Subcutaneous adipose tissue (tissue), 4 donors: ENCODE data around the gene DNAAF5. TPM values are rescaled to one million over a fixed set of nuclear protein-coding genes. Genes with fewer than 3 reads are reported as not detected.

ENCODE experiments used
- total RNA-seq, 4 donors: library from RNA; depleted of rRNA; stranded (reverse); fragments of >200 nt; gene quantifications; one replicate each; pipeline ENCODE4 v1.1.0, GENCODE V29; 2016
- TF ChIP-seq, protein P1 (sequence below): fragments of 450-650 bp; IDR thresholded peaks from one replicate; pipeline ENCODE4 v1.5.1; 2016; ENCODE audit warnings: low read depth, mild to moderate bottlenecking, control low read depth, antibody characterized with exemption, moderate library complexity

The DNAAF5 gene
- total RNA-seq, 4 donors from 2014 or later: 11.2 to 19.4 (median 12.8) TPM

DNA sequence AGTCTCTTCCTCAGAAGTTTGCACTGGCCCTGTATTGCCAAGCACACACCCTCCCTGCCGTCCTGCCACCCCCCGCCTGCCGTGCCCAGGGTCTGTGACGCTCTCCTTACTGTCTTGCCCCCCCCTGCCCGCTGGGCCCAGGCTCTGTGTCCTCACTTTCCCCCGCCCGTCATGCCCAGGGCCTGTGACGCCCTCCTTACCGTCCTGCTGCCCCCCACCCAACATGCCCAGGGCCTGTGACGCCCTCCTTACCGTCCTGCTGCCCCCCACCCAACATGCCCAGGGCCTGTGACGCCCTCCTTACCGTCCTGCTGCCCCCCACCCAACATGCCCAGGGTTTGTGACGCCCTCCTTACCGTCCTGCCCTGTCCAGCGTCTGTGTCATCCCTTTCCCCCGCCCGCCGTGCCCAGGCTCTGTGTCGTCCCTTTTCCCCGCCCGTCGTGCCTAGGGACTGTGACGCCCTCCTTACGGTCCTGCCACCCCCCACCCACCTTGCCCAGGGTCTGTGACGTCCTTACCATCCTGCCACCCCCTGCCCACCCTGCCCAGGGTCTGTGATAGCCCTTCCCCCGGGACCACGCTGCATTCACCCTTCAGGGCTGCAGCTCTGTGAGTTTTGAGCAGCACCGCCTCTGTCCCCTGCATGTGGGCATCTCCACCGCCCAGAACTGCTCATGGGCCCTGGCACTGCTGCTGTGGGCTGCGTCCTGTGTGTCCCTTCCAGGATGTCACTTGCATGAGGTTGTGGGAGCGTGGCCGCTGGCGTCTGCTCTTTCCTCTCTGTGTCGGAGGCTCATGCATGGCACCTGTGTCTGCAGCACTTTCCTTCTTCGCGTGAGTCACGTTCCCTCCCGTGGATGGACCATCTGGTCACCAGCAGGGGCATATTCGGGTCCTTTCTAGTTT, 19.9 kb downstream of the DNAAF5 start:
- TF ChIP-seq, protein P1, sequence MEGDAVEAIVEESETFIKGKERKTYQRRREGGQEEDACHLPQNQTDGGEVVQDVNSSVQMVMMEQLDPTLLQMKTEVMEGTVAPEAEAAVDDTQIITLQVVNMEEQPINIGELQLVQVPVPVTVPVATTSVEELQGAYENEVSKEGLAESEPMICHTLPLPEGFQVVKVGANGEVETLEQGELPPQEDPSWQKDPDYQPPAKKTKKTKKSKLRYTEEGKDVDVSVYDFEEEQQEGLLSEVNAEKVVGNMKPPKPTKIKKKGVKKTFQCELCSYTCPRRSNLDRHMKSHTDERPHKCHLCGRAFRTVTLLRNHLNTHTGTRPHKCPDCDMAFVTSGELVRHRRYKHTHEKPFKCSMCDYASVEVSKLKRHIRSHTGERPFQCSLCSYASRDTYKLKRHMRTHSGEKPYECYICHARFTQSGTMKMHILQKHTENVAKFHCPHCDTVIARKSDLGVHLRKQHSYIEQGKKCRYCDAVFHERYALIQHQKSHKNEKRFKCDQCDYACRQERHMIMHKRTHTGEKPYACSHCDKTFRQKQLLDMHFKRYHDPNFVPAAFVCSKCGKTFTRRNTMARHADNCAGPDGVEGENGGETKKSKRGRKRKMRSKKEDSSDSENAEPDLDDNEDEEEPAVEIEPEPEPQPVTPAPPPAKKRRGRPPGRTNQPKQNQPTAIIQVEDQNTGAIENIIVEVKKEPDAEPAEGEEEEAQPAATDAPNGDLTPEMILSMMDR: no peak

DNA sequence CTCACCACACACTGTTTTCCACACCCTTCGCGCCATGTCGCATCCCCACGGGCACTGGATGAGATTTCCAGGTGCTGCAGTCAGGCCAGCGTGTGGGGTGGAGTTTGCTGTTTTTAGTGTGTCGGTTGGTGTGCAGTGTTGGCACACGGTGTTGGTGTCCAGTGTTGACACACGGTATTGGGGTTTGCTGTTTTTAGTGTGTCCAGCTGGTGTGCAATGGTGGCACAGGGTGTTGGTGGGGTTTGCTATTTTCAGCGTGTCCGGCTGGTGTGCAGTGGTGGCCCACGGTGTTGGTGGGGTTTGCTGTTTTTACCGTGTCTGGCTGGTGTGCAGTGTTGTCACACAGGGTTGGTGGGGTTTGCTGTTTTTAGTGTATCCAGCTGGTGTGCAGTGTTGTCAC, 20.7 kb downstream of the DNAAF5 start:
- TF ChIP-seq, protein P1: no peak

- TF ChIP-seq, protein P1: no peak
Observed at GRCh38 chr7:748446-748845, 21.9 kb downstream of the DNAAF5 start.

- TF ChIP-seq, protein P1: no peak
Observed at GRCh38 chr7:749140-749551, 22.6 kb downstream of the DNAAF5 start.

GRCh38 chr7:750111-750905, 23.8 kb downstream of the DNAAF5 start:
- TF ChIP-seq, protein P1: no peak

- TF ChIP-seq, protein P1: no peak
Observed at GRCh38 chr7:751826-752225, 25.3 kb downstream of the DNAAF5 start.

GRCh38 chr7:753190-753589, 26.7 kb downstream of the DNAAF5 start:
- TF ChIP-seq, protein P1: no peak
